HEK293 (cell line): Measurements from ENCODE around the gene MED25.

Experiments used
- CTCF ChIA-PET: fragments of 350-600 bp; formaldehyde crosslinking; extraction: SDS; loops from one replicate; lab custom pipeline; 2021; ENCODE audit warnings: antibody characterized with exemption; lab: Yijun Ruan, JAX
- POLR2A ChIA-PET: fragments of 300-600 bp; formaldehyde crosslinking; extraction: SDS; loops from one replicate; lab custom pipeline; 2020; ENCODE audit warnings: antibody characterized with exemption, inconsistent platforms; lab: Yijun Ruan, JAX
- H3K27ac ChIP-seq: fragments of 200-500 bp; sonication (Bioruptor generic); 2 replicates; pipeline ENCODE4 v1.5.1; 2014; ENCODE audit warnings: low read depth, low read length, control low read depth, inconsistent platforms; ENCODE audit errors: extremely low read depth
- H3K36me3 ChIP-seq, 2 experiments: fragments of 200-500 bp in 1 of 2; sonication (Bioruptor generic) in 1 of 2; 1 replicate in 1 of 2; 2 replicates in 1 of 2; pipeline ENCODE4 v1.5.1; 2014 to 2017; ENCODE audit warnings: inconsistent platforms in 2 of 2, low read length in 2 of 2; ENCODE audit not compliant: control insufficient read depth in 2 of 2, insufficient read depth in 1 of 2
- H3K4me1 ChIP-seq: fragments of 200-500 bp; sonication (Bioruptor generic); 2 replicates; pipeline ENCODE4 v1.5.1; 2014; ENCODE audit warnings: mild to moderate bottlenecking, low read length, inconsistent platforms; ENCODE audit not compliant: control insufficient read depth, insufficient read depth
- H3K4me3 ChIP-seq: 2 replicates; pipeline ENCODE4 v1.5.1; 2011; ENCODE audit warnings: low read depth, mild to moderate bottlenecking, control low read depth, low read length, moderate library complexity
- H3K9me3 ChIP-seq: fragments of 200-500 bp; sonication (Bioruptor generic); 2 replicates; pipeline ENCODE4 v1.5.1; 2014; ENCODE audit warnings: low read depth, low read length, inconsistent platforms; ENCODE audit not compliant: control insufficient read depth, insufficient read depth
- GLI4 ChIP-seq: fragments of 450-650 bp; formaldehyde crosslinking; IDR thresholded peaks from 2 replicates; pipeline ENCODE4 v1.5.1; 2016; ENCODE audit warnings: missing biosample characterization, missing genetic modification characterization
- MYNN ChIP-seq: fragments of 450-650 bp; formaldehyde crosslinking; IDR thresholded peaks from 2 replicates; pipeline ENCODE4 v1.5.1; 2016; ENCODE audit warnings: missing biosample characterization, missing genetic modification characterization, borderline replicate concordance
- PRDM1 ChIP-seq: fragments of 450-650 bp; formaldehyde crosslinking; IDR thresholded peaks from 2 replicates; pipeline ENCODE4; 2016; ENCODE audit warnings: missing biosample characterization, missing genetic modification characterization
- RBAK ChIP-seq: fragments of 450-650 bp; formaldehyde crosslinking; IDR thresholded peaks from 2 replicates; pipeline ENCODE4 v1.5.1; 2016; ENCODE audit warnings: missing biosample characterization, missing genetic modification characterization
- REPIN1 ChIP-seq: fragments of 450-650 bp; formaldehyde crosslinking; IDR thresholded peaks from 2 replicates; pipeline ENCODE4 v1.5.1; 2017; ENCODE audit warnings: missing biosample characterization, missing genetic modification characterization, low read depth
- SCRT1 ChIP-seq: fragments of 450-650 bp; formaldehyde crosslinking; IDR thresholded peaks from 2 replicates; pipeline ENCODE4 v1.5.1; 2016; ENCODE audit warnings: missing biosample characterization, missing genetic modification characterization, borderline replicate concordance
- SCRT2 ChIP-seq: fragments of 450-650 bp; formaldehyde crosslinking; IDR thresholded peaks from 2 replicates; pipeline ENCODE4 v1.5.1; 2016; ENCODE audit warnings: missing biosample characterization, missing genetic modification characterization
- SETDB1 ChIP-seq: IDR thresholded peaks from one replicate; pipeline ENCODE4 v1.6.1; 2017; ENCODE audit warnings: mild to moderate bottlenecking, low read length, moderate library complexity, mixed read lengths; ENCODE audit not compliant: insufficient read length
- ZBTB48 ChIP-seq: fragments of 450-650 bp; formaldehyde crosslinking; IDR thresholded peaks from 2 replicates; pipeline ENCODE4 v1.5.1; 2016; ENCODE audit warnings: missing biosample characterization, missing genetic modification characterization
- ZFHX2 ChIP-seq: fragments of 450-650 bp; formaldehyde crosslinking; conservative IDR thresholded peaks from 2 replicates; pipeline ENCODE4 v1.5.1; 2016; ENCODE audit warnings: missing biosample characterization, missing genetic modification characterization
- ZFP37 ChIP-seq: fragments of 450-650 bp; formaldehyde crosslinking; IDR thresholded peaks from 2 replicates; pipeline ENCODE4 v1.5.1; 2016; ENCODE audit warnings: missing biosample characterization, missing genetic modification characterization
- ZNF18 ChIP-seq: fragments of 450-650 bp; formaldehyde crosslinking; IDR thresholded peaks from 2 replicates; pipeline ENCODE4 v1.5.1; 2016; ENCODE audit warnings: missing biosample characterization, missing genetic modification characterization
- ZNF341 ChIP-seq: fragments of 450-650 bp; formaldehyde crosslinking; IDR thresholded peaks from 2 replicates; pipeline ENCODE4; 2016; ENCODE audit warnings: low read depth, missing biosample characterization, missing genetic modification characterization
- ZNF366 ChIP-seq: fragments of 450-650 bp; formaldehyde crosslinking; conservative IDR thresholded peaks from 2 replicates; pipeline ENCODE4 v1.5.1; 2016; ENCODE audit warnings: missing biosample characterization, missing genetic modification characterization
- ZNF518A ChIP-seq: fragments of 450-650 bp; formaldehyde crosslinking; conservative IDR thresholded peaks from 2 replicates; pipeline ENCODE4 v1.5.1; 2016; ENCODE audit warnings: low read depth, missing biosample characterization, missing genetic modification characterization
- ZNF555 ChIP-seq: fragments of 450-650 bp; formaldehyde crosslinking; conservative IDR thresholded peaks from 2 replicates; pipeline ENCODE4 v1.5.1; 2017; ENCODE audit warnings: missing biosample characterization, mild to moderate bottlenecking, missing genetic modification characterization, inconsistent platforms
- ZNF560 ChIP-seq: fragments of 450-650 bp; formaldehyde crosslinking; IDR thresholded peaks from 2 replicates; pipeline ENCODE4 v1.5.1; 2017; ENCODE audit warnings: missing biosample characterization, missing genetic modification characterization, borderline replicate concordance
- ZNF596 ChIP-seq: fragments of 450-650 bp; IDR thresholded peaks from 2 replicates; pipeline ENCODE4 v1.5.0; 2018; ENCODE audit warnings: missing biosample characterization, mild to moderate bottlenecking, missing genetic modification characterization, moderate library complexity
- ZNF624 ChIP-seq: fragments of 450-650 bp; formaldehyde crosslinking; IDR thresholded peaks from 2 replicates; pipeline ENCODE4 v1.5.1; 2017; ENCODE audit warnings: missing biosample characterization, missing genetic modification characterization
- ZNF664 ChIP-seq: fragments of 450-650 bp; formaldehyde crosslinking; IDR thresholded peaks from 2 replicates; pipeline ENCODE4 v1.5.1; 2016; ENCODE audit warnings: missing biosample characterization, missing genetic modification characterization
- ZNF670 ChIP-seq: fragments of 450-650 bp; formaldehyde crosslinking; IDR thresholded peaks from 2 replicates; pipeline ENCODE4 v1.5.1; 2016; ENCODE audit warnings: missing biosample characterization, missing genetic modification characterization, low read depth
- TF ChIP-seq, protein P1 (sequence below): fragments of 450-650 bp; formaldehyde crosslinking; IDR thresholded peaks from 2 replicates; pipeline ENCODE4 v1.5.1; 2016; ENCODE audit warnings: missing biosample characterization, missing genetic modification characterization
- TF ChIP-seq, protein P2 (sequence below): fragments of 450-650 bp; formaldehyde crosslinking; IDR thresholded peaks from 2 replicates; pipeline ENCODE4 v1.5.1; 2016; ENCODE audit warnings: missing biosample characterization, missing genetic modification characterization

MED25 gene

GRCh38 chr19:49848938-49849337 lies 30.8 kb downstream of the MED25 start:
- no peak overlapping the region for H3K27ac ChIP-seq
- H3K4me3 ChIP-seq = no peak overlapping the region
- no peaks in the 10 kb centered on the region for H3K9me3 ChIP-seq
- H3K4me1 ChIP-seq = peaks cover 16% of the 10 kb centered on the region; the same call in 1 of the 2 replicates
- TF ChIP-seq REPIN1 (tag by site-specific recombination) = no peak
- TF ChIP-seq, protein P1, sequence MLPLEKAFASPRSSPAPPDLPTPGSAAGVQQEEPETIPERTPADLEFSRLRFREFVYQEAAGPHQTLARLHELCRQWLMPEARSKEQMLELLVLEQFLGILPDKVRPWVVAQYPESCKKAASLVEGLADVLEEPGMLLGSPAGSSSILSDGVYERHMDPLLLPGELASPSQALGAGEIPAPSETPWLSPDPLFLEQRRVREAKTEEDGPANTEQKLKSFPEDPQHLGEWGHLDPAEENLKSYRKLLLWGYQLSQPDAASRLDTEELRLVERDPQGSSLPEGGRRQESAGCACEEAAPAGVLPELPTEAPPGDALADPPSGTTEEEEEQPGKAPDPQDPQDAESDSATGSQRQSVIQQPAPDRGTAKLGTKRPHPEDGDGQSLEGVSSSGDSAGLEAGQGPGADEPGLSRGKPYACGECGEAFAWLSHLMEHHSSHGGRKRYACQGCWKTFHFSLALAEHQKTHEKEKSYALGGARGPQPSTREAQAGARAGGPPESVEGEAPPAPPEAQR (tag by site-specific recombination) = no peak
- peak; percentile 73 for TF ChIP-seq SETDB1
- TF ChIP-seq ZNF664 (tag by site-specific recombination) = peak; percentile 79
- TF ChIP-seq ZNF624 (tag by site-specific recombination) = peak; percentile 97
- no peak for TF ChIP-seq SCRT2 (tag by site-specific recombination)
- TF ChIP-seq PRDM1 (tag by site-specific recombination) = peak; percentile 58; the same call in 1 of the 2 replicates
- no peak for TF ChIP-seq ZNF518A (tag by site-specific recombination)
- TF ChIP-seq ZNF366 (tag by site-specific recombination) = no peak
- CTCF ChIA-PET = interaction anchor here (1.0 to 2.8 kb wide), 4 partner anchors 9 to 176 kb away, joined by 3 to 13 read pairs (median 4); no protein-coding TSS in a partner anchor
- H3K36me3 ChIP-seq = peaks cover 0 to under 1% of the 10 kb centered on the region in 2 experiments; a peak in 2 of 3 replicates
- POLR2A ChIA-PET = interaction anchor here (0.9 to 8.8 kb wide), 8 partner anchors 10 to 353 kb away, joined by 3 to 128 read pairs (median 6); partner anchors contain the start of genes PNKP and RPS11

DNA sequence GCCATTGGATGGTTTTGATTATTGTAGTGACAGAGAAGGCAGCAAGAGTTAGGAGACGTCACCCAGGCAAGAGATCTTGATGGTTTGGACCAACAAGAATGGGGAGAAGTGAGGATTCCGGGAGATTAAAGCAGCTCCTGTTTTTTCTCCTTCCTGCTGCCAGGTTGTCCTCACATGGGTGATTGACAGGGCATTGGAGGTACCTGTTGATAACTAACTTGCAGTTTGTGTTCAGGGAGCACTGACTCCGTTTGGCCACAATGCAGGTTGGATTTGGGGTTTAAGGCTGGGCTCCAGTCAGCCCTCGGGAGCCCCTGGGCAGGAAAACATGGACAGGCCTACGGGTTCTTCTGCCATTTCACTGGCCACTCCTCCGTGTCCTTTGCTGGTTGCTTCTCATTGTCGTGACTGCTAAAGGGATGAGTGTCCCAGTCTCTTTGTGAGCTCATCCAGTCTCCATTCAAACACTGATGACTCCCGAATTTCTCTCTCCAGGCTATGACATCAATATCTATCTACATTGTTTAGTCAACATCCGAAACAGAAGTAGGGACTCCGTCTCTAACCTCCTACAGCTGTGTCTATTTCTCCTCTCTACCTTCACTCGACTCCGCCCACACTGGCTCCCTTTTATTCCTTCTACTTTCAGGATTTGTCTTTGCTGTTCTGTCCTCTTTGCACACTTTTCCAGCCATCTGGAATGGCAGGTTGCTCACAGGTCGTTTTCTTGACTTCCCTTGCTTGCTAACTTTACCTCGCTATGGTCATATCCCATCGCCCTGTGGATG lies 31.5 kb downstream of the MED25 start:
- ChIA-PET CTCF (interaction anchor here (0.6 to 2.8 kb wide), 8 partner anchors 14 to 177 kb away, joined by 3 to 13 read pairs (median 4); partner anchors contain the start of gene FUZ), POLR2A (interaction anchor here (0.6 to 8.8 kb wide), 14 partner anchors 9 to 710 kb away, joined by 3 to 128 read pairs (median 8); partner anchors contain the start of genes AP2A1, ATF5, FUZ and NUP62)
- Histone ChIP-seq H3K4me3 (no peak overlapping the region), H3K4me1 (peaks cover 17% of the 10 kb centered on the region; the same call in 1 of the 2 replicates), H3K27ac (no peak overlapping the region), H3K36me3 (peaks cover 0 to 7% of the 10 kb centered on the region in 2 experiments; a peak in 2 of 3 replicates), H3K9me3 (no peaks in the 10 kb centered on the region)
- TF ChIP-seq ZNF18 (tag by site-specific recombination) = no peak
- TF ChIP-seq ZNF341 (tag by site-specific recombination) = 0 out of 2 replicates have a peak, but pooled peaks have one; percentile 32
- peak; percentile 88 for TF ChIP-seq SCRT2 (tag by site-specific recombination)
- TF ChIP-seq MYNN (tag by site-specific recombination) = no peak
- TF ChIP-seq ZNF560 (tag by site-specific recombination) = no peak
- TF ChIP-seq ZFP37 (tag by site-specific recombination) = no peak
- TF ChIP-seq ZNF555 = no peak
- TF ChIP-seq GLI4 (tag by site-specific recombination) = no peak
- TF ChIP-seq SCRT1 = 0 out of 2 replicates have a peak, but pooled peaks have one; percentile 56
- no peak for TF ChIP-seq ZBTB48 (tag by site-specific recombination)
- no peak for TF ChIP-seq ZNF670
- TF ChIP-seq, protein P2, sequence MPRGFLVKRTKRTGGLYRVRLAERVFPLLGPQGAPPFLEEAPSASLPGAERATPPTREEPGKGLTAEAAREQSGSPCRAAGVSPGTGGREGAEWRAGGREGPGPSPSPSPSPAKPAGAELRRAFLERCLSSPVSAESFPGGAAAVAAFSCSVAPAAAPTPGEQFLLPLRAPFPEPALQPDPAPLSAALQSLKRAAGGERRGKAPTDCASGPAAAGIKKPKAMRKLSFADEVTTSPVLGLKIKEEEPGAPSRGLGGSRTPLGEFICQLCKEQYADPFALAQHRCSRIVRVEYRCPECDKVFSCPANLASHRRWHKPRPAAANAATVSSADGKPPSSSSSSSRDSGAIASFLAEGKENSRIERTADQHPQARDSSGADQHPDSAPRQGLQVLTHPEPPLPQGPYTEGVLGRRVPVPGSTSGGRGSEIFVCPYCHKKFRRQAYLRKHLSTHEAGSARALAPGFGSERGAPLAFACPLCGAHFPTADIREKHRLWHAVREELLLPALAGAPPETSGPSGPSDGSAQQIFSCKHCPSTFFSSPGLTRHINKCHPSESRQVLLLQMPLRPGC (tag by site-specific recombination) = no peak
- no peak for TF ChIP-seq ZNF596 (tag by site-specific recombination)
- TF ChIP-seq ZFHX2 (tag by site-specific recombination) = peak; percentile 28; the same call in 1 of the 2 replicates
- 0 out of 2 replicates have a peak, but pooled peaks have one; percentile 12 for TF ChIP-seq RBAK (tag by site-specific recombination)
